HepG2 (cell line): ENCODE results near the gene ARHGAP10. TPM values are rescaled to one million over a fixed set of nuclear protein-coding genes. Genes with fewer than 3 reads are reported as not detected.

Experiments used
- ATAC-seq: fragments of 200-7000 bp; cut with Tn5 transposase; 3 replicates; pipeline ENCODE4 v1.9.1; 2020; ENCODE audit warnings: mild to moderate bottlenecking, moderate library complexity
- BruUV-seq: library from RNA; stranded (reverse); fragments of 400-500 nt; replicated peaks from 2 replicates; lab custom pipeline; 2021; lab: Mats Ljungman, UMichigan
- CTCF ChIA-PET: fragments of 300-600 bp; formaldehyde crosslinking; extraction: SDS; loops from one replicate; lab custom pipeline; 2021; ENCODE audit warnings: low total read pairs, inconsistent platforms, low intra/inter-chr PET ratio; lab: Yijun Ruan, JAX
- POLR2A ChIA-PET: fragments of 350-600 bp; sonication (Branson Sonifier 250); formaldehyde crosslinking; loops from one replicate; lab custom pipeline; 2020; ENCODE audit warnings: antibody characterized with exemption, inconsistent platforms; lab: Yijun Ruan, JAX
- DNase-seq: peaks from one replicate; pipeline ENCODE4 v3.0.0-alpha.2; 2015; ENCODE audit warnings: low spot score
- FAIRE-seq: peaks from 3 replicates; lab custom pipeline; 2011; peaks lifted over from hg19 to GRCh38; lab: Jason Lieb, UNC
- H2AFZ ChIP-seq: one replicate; pipeline ENCODE4 v1.6.1; 2011; ENCODE audit warnings: low read length, inconsistent platforms
- H3K27ac ChIP-seq: fragments of 300-600 bp; 3 replicates; pipeline ENCODE4 v1.8.0; 2011; ENCODE audit warnings: mixed run types, mild to moderate bottlenecking, mixed read lengths, low read length, inconsistent platforms; ENCODE audit not compliant: insufficient read depth; ENCODE audit errors: extremely low read length
- H3K27me3 ChIP-seq, 2 experiments: fragments of 200-600 bp in 1 of 2; 2 replicates in 1 of 2; 3 replicates in 1 of 2; pipeline versions ENCODE4 v1.6.0 to v1.8.0; 2011; ENCODE audit warnings: low read length in 2 of 2, mild to moderate bottlenecking in 2 of 2, moderate library complexity in 2 of 2, inconsistent platforms in 1 of 2; ENCODE audit not compliant: insufficient read depth in 2 of 2, control insufficient read depth in 1 of 2
- H3K36me3 ChIP-seq, 2 experiments: fragments of 200-600 bp in 1 of 2; replicated peaks in 1 of 2; 2 replicates in 1 of 2; 3 replicates in 1 of 2; pipeline versions ENCODE4 v1.5.1 to v1.8.0; 2011; ENCODE audit warnings: low read length in 2 of 2, inconsistent platforms in 1 of 2; ENCODE audit not compliant: insufficient read depth in 2 of 2, control insufficient read depth in 1 of 2
- H3K4me1 ChIP-seq: 2 replicates; pipeline ENCODE4 v1.5.1; 2012; ENCODE audit warnings: low read length, inconsistent platforms; ENCODE audit not compliant: insufficient read depth
- H3K4me2 ChIP-seq: 2 replicates; pipeline ENCODE4 v1.6.0; 2011; ENCODE audit warnings: low read depth, low read length, inconsistent platforms
- H3K4me3 ChIP-seq, 3 experiments: fragments of 200-600 bp in 1 of 3; sonication (generic), shearing (Covaris generic) in 1 of 3; replicated peaks in 1 of 3; 2 replicates each; pipeline ENCODE4 v1.5.1; 2011 to 2016; ENCODE audit warnings: low read length in 3 of 3, inconsistent platforms in 2 of 3, low read depth in 2 of 3, mild to moderate bottlenecking in 2 of 3, control low read depth in 1 of 3, mixed read lengths in 1 of 3; ENCODE audit not compliant: insufficient read depth in 1 of 3
- H3K79me2 ChIP-seq: one replicate; pipeline ENCODE4 v1.6.1; 2011; ENCODE audit warnings: low read length, inconsistent platforms; ENCODE audit not compliant: insufficient read depth
- H3K9ac ChIP-seq: 2 replicates; pipeline ENCODE4 v1.6.0; 2011; ENCODE audit warnings: mild to moderate bottlenecking, low read depth, low read length, inconsistent platforms; ENCODE audit not compliant: insufficient read depth
- H3K9me3 ChIP-seq: 2 replicates; pipeline ENCODE4 v1.5.1; 2012; ENCODE audit warnings: mild to moderate bottlenecking, low read length
- H4K20me1 ChIP-seq: 2 replicates; pipeline ENCODE4 v1.6.0; 2011; ENCODE audit warnings: inconsistent platforms, mild to moderate bottlenecking, low read length, moderate library complexity; ENCODE audit not compliant: insufficient read depth
- MAFF ChIP-seq: IDR thresholded peaks from 2 replicates; pipeline ENCODE4 v1.6.1; 2011; ENCODE audit warnings: low read depth, low read length, improper control_type of control experiment
- MAFK ChIP-seq, 2 experiments: IDR thresholded peaks in 1 of 2; conservative IDR thresholded peaks in 1 of 2; 2 replicates each; pipeline ENCODE4 v1.6.1; 2011; ENCODE audit warnings: improper control_type of control experiment in 2 of 2, low read length in 2 of 2
- MAZ ChIP-seq, 2 experiments: sonication (generic) in 1 of 2; formaldehyde crosslinking in 1 of 2; IDR thresholded peaks; 2 replicates each; pipeline versions ENCODE4 v1.5.0 to v1.6.1; 2012 to 2020; ENCODE audit warnings: low read depth in 2 of 2, mild to moderate bottlenecking in 2 of 2, borderline replicate concordance in 1 of 2, improper control_type of control experiment in 1 of 2, low read length in 1 of 2, missing genetic modification reagents in 1 of 2, moderate library complexity in 1 of 2
- MED8 ChIP-seq: sonication (generic); formaldehyde crosslinking; IDR thresholded peaks from 2 replicates; pipeline ENCODE4 v1.8.1; 2023; ENCODE audit warnings: mild to moderate bottlenecking, missing genetic modification reagents; ENCODE audit not compliant: insufficient replicate concordance
- NFYC ChIP-seq: IDR thresholded peaks from 2 replicates; pipeline ENCODE4 v1.6.1; 2016; ENCODE audit warnings: missing genetic modification reagents, missing compliant biosample characterization
- RARA ChIP-seq: IDR thresholded peaks from 2 replicates; pipeline ENCODE4 v1.6.1; 2016; ENCODE audit warnings: missing genetic modification reagents, missing compliant biosample characterization
- SNAPC4 ChIP-seq: sonication (generic); formaldehyde crosslinking; IDR thresholded peaks from 2 replicates; pipeline ENCODE4 v1.4.0; 2020; ENCODE audit warnings: mild to moderate bottlenecking, missing genetic modification reagents
- ZNF282 ChIP-seq: fragments of 450-650 bp; IDR thresholded peaks from 2 replicates; pipeline ENCODE4 v1.6.1; 2018; ENCODE audit not compliant: partially characterized antibody
- ZNF431 ChIP-seq: sonication (generic); formaldehyde crosslinking; IDR thresholded peaks from 2 replicates; pipeline ENCODE4 v1.9.0; 2022; ENCODE audit warnings: missing genetic modification reagents, low read depth, mild to moderate bottlenecking, borderline replicate concordance
- ZNF556 ChIP-seq: sonication (generic); formaldehyde crosslinking; IDR thresholded peaks from 2 replicates; pipeline ENCODE4 v1.4.0; 2020; ENCODE audit warnings: mild to moderate bottlenecking, missing genetic modification reagents, borderline replicate concordance
- WGBS: methylation state at CpG from one replicate; pipeline ENCODE4 v1.1.6; 2017; ENCODE audit warnings: low lambda C conversion rate; 5-methylcytosine and 5-hydroxymethylcytosine counted together
- in situ Hi-C: cut with HindIII; loops from 2 replicates; pipeline ENCODE4 v1.10.0; 2017; ENCODE audit warnings: low pct_unique_long_range_greater_than_20kb; ENCODE audit not compliant: extremely low pct_ligation_motif_present
- intact Hi-C: fragments of 100-400 bp; cut with micrococcal nuclease; formaldehyde crosslinking; loops from one replicate; pipeline ENCODE4 v1.10.0; 2022; ENCODE audit not compliant: unreplicated experiment
- polyA plus RNA-seq, 8 experiments: library from polyadenylated mRNA; depleted of rRNA in 3 of 8; stranded (reverse) in 7 of 8; unstranded in 1 of 8; fragments of >200 nt; fragmentation: Illumina TruSeq in 4 of 8; extraction: Trizol in 4 of 8; gene quantifications; 2 replicates each; pipeline versions ENCODE4 v1.2.1 to v1.2.3, GENCODE V29; 2011 to 2016; ENCODE audit warnings: low read depth in 4 of 8, missing spikeins in 1 of 8, mixed read lengths in 1 of 8; ENCODE audit not compliant: insufficient read depth in 1 of 8
- total RNA-seq, 5 experiments: library from RNA; depleted of rRNA; stranded (reverse); fragments of >200 nt; fragmentation: Illumina TruSeq; extraction: Trizol; gene quantifications; 2 replicates each; pipeline ENCODE4 v1.2.3, GENCODE V29; 2016; ENCODE audit warnings: low read depth in 1 of 5

The ARHGAP10 gene
- total and polyA plus RNA-seq, 2 of the 13 experiments (the other 11 are each of a cell fraction or from before 2014, with no cell fraction given) = 0.45 to 1.6 TPM

DNA sequence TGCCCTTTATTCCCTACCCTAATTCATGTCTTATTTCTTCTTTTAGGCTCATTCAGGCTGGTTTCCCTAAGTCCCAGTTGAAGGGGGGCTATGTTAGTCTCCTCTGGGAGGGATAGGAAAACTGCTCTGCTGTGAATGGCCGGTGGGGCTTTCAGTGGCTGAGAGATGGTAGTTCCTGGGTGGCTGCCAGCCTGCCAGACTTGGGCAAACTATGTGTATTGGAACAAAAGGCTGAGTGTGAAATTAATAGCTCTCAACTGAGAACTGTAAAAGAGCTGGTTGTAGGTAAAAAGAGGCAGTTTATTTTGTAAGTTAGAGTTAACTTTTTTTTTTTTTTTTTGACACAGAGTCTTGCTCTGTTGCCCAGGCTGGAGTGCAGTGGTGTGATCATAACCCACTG lies 28.8 kb downstream of the ARHGAP10 start (continued):
- TF ChIP-seq MAZ (IDR thresholded peaks at IDR 0.05; ENCODE audit: borderline replicate concordance, low read depth, low read length) (no peak), MAZ (CRISPR knock-in tag; IDR thresholded peaks at IDR 0.05; ENCODE audit: low read depth) (no peak), NFYC (CRISPR knock-in tag) (no peak), SNAPC4 (CRISPR knock-in tag) (no peak), ZNF431 (CRISPR knock-in tag) (no peak), ZNF556 (CRISPR knock-in tag) (no peak), MED8 (CRISPR knock-in tag) (no peak), ZNF282 (no peak)

- FAIRE-seq (no peak), DNase-seq (no peak), ATAC-seq (no peak)
- in situ Hi-C loops = no loop called here
- Histone ChIP-seq H2AFZ (no peak overlapping the region), H3K9ac (no peak overlapping the region), H3K9me3 (no peaks in the 10 kb centered on the region), H3K4me3 (no peak overlapping the region), H3K27me3 (no peaks in the 10 kb centered on the region), H3K79me2 (no peaks in the 10 kb centered on the region), H3K36me3 (no peaks in the 10 kb centered on the region), H3K4me1 (no peaks in the 10 kb centered on the region), H3K27ac (no peak overlapping the region), H3K4me2 (no peak overlapping the region), H4K20me1 (no peaks in the 10 kb centered on the region)
- TF ChIP-seq MAFF = 0 out of 2 replicates have a peak, but pooled peaks have one; percentile 32
- no peak for TF ChIP-seq RARA
- TF ChIP-seq MAFK (conservative IDR thresholded peaks at IDR 0.05 in 1 of 2, IDR thresholded peaks at IDR 0.05 in 1 of 2; ENCODE audit: low read length in 2 of 2) = peak; percentile 27 to 43; a peak in 3 of 4 replicates
- intact Hi-C loops = no loop called here
- ChIA-PET POLR2A (no interaction called here), CTCF (no interaction called here)
- 77% methylated on average over 7 of the region's 7 CpGs for WGBS
- no TSS peak for BruUV-seq
Measured at GRCh38 chr4:147761218-147761883, 29.5 kb downstream of the ARHGAP10 start.
